ENCODE data around the gene UFM1.
"Not testable (repeated sequence)": the region's sequence is repeated elsewhere in the genome, so short reads cannot be mapped to it uniquely, and the experiment has no call there.

The UFM1 gene

DNA sequence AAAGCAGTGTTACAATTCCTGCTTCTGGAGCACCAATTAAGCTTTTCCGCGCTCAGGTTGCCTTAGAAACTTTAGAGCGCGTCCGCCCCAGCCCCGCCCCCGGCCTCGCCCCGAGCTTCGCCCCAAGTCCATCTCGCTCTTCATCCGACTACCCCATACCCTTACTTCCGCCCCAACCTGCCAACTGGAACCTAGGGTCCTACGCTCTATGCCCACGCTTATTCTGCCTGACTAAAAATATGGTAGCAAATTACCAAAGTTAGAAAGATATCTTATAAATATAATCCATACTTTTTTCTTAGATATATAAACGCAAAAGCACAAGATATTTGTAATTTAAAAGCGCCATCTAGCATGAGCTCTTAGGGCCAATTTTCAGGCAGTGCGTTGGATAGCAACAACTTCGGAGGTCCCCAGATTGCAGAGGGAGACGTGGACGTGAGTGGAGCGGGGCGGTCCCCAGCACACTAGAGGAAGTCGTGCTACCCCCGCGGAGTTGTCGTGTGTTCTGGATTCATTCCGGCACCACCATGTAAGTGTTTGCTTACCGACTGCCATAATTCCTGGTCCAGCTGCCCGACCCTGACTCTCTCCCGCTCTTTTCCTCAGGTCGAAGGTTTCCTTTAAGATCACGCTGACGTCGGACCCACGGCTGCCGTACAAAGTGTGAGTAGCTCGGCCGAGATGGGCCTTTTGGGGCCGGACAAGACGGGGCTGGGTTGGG lies at the start of gene UFM1:
Gene UFM1, plus strand, starts transcription at position 462 of the 724 bp plus-strand sequence. Its CDS starts 69 bp downstream, at position 531.
- peak; percentile 90 for DNase-seq (ENCODE audit: low spot score)

DNA sequence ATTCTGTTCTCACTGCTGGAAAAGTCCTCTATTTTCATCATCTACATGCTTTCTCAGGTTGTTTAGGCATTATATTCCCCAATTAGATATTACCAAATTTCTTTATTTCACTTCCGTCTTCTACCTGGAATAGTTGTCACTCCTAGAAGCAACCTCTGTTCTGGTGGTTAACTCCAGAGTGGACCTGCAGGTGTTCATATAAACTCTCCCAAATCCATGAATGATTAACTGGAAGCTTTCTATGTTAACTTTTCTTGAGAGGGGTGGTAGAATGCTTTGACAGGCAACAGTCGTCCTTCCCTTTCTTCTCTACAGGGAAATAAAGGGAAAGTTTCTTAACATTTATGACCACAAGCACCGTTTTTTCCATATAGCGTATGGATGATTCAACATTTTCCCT lies 48.4 kb upstream of the UFM1 start:
- no peak for DNase-seq (ENCODE audit: low spot score)

DNA sequence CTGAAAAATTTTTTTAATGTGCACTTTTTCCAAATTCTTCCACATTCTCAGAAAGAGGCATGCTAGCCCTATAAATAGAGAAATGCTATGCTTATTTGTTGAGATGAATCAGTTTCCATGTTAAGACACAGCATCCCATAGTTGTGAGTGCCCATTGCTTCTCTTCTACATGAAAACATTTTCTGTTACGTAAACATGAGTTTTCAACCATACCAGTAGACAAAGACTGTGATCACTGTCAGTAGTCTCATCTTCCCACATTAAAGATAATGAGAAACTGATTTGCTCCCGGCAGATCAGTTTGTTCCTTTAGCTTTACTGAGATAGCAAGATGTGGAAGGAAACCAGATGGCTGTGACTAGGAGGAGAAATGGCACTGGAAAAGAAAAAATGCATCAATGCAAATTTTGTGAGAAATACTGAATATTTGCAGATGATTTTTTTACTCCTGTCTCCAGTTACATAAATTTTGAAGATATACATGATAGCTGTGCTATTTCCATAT lies 45.8 kb upstream of the UFM1 start:
- DNase-seq (ENCODE audit: low spot score): no peak

DNA sequence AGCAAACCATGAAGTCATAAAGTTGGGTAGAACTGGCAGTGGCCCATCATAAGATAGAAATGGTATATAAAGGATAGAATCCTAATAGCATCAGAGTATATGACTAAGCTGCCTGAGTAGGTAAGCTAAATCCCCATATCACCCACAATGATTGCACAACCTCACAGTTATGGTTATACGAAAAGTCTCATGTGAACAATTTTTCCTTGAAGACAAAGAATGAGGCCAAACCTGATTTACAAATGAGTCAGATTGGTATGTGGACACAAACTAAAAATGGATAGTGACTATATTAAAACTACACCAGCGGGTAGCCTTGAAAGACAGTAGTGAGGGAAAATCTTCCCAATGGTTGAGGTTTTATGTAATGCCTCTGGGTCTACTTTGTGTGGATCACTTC lies 40.9 kb upstream of the UFM1 start:
- no peak for DNase-seq (ENCODE audit: low spot score)

DNA sequence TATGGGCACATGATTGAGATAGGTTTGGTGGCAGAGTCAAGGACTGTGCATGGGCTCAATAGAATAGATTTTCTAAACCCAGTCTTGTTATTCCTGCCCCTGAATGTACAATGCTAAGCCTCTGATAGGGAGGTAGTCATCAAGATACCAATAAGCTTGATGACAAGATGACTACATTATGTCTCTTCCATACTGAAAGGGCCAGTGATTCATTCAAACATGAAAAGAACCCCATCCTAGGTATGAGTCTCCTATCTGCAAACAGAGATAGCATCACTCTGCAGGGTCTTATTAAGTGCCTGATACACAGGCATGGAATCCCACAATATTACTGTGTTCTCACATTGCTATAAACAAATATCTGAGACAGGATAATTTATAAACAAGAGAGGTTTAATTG lies 40.3 kb upstream of the UFM1 start:
- DNase-seq (ENCODE audit: low spot score): no peak

DNA sequence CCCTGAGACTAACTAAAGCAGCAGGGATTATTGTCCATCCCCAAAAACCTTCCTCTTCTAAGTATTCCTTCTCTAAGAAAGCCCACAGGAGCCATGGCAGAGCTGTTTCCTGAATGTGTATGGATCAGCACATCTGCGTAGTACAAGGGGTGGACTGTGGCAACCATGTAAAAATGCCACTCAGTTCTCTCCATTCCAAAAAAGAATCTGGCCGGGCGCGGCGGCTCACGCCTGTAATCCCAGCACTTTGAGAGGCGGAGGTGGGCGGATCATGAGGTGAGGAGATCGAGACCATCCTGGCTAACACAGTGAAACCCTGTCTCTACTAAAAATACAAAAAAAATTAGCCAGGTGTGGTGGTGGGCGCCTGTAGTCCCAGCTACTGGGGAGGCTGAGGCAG lies 38.5 kb upstream of the UFM1 start:
- DNase-seq (ENCODE audit: low spot score): not testable (repeated sequence)

DNA sequence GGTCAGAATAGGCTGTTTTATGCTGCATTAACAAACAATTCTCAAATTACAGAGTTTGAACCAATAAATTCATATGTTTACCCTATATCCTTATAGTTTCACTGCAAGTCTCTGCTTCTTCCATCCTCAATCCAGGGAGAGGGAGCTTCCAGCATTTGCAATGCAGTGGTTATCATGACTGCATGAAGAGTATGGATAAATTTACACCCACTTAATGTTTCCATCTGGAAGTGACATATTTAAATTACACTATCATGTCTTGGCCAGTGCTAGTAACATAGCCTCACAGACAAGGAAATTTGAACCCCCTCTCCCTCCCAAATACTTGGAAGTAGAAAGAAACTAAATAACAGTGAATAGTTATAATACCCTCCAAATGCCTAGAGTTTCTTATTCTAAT lies 33.5 kb upstream of the UFM1 start:
- no peak for DNase-seq (ENCODE audit: low spot score)

DNA sequence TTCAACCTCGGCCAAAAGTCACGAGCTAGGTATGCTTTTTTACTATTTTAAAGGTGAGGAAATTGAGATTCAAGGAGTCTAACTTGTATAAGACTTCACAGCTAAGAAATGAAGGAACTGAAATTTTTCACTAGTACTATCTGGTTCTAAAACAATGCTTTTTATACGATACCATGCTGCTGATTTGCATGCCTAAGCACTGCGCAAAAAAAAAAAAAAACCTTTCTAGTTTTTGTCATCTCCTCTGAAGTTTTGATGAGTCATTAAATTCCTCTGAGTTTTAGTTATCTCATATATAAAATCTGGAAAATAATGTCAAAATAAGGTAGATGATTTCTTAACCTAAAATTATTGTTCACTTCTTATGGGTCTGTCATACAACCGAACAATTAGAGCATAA lies 28.0 kb upstream of the UFM1 start:
- no peak for DNase-seq (ENCODE audit: low spot score)

DNA sequence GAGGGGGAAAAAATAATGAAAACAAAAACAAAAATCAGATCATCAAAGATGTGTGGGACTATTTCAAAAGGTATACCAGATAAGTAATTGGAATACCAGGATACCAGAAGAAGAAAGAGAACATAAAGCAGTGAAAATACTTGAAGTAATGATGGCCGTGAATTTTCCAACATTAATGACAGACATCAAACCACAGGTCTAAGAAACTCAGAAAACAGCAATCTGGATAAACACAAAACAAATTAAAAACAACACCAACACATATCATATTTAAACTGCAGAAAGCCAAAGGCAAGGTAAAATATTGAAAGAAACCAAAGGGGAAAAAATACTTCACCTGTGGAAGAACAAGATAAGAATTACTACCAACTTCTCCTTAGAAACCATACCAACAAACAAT lies 24.2 kb upstream of the UFM1 start:
- no peak for DNase-seq (ENCODE audit: low spot score)

DNA sequence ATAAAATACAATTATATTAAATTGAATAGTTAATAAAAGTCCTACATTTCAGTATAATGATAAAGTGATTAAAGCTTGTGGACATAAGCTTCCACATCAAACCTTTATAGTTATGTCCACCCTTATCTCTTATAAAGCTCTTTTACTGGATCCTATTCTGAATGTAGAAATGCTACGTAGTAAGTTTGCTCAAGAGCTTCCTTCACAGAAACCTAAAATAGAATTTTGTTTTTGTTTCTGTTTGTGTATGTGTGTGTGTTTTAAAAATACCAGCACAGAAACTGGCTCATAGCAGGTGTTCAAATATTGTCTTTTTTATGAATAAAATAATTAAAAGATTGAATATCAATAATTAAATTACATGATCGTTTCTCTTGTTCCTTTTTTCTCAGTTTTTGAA lies 21.0 kb upstream of the UFM1 start:
- no peak for DNase-seq (ENCODE audit: low spot score)

DNA sequence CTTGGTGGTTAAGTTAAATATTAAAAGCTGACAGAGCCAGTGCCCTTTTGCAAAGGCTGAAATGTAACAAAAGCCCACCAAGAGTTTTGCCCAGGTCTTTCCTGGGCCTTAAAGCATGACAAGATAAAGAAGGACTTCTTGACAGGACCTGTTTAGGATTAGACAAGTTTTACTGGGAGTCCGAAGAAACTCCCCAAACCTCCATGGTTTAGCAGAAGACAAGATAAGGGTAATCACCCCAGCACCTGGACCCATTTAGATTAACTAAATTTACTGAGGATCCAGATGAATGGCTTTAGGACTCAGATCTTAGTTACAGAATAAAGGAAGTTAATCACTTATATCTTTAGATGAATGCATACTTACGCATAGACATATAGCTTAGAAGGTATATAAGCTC lies 14.8 kb upstream of the UFM1 start:
- no peak for DNase-seq (ENCODE audit: low spot score)

DNA sequence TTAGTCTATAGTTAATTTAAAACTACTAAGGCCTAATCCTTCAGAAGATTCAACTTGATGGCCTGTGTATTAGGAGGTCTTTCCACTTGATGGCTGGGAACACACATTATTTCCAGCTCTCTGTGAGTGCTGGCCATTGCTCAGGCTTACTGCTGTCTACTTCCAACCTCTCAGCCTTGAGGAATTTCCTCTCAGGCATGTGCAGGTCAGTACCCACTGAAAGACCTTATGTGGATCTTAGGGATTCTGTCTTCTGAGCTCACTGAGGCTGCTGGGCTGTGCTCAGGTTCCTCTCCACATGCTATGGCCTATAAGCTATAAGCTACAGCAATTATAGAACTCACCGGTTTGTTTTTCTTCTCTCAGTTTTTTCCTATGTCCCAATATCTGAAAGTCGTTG lies 11.6 kb upstream of the UFM1 start:
- no peak for DNase-seq (ENCODE audit: low spot score)

DNA sequence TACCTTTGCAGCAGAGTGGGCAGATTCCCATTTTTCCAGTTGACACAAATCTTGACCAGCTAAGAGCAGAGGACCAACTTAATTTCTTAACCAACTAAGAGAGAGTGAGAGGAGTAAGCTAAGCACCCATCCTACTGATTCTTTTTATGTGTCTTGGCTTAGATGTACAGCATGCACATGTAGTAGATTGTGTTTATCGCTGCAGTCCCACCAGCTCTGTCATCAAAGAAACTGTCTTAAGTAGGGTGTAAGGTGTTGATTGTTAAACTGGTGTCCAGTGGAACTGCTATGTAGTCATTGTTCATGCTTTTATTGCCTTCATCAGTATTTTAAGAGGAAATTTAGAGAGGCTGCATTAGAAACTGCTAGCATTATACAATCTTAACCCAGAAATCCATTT lies 9.0 kb upstream of the UFM1 start:
- no peak for DNase-seq (ENCODE audit: low spot score)

DNA sequence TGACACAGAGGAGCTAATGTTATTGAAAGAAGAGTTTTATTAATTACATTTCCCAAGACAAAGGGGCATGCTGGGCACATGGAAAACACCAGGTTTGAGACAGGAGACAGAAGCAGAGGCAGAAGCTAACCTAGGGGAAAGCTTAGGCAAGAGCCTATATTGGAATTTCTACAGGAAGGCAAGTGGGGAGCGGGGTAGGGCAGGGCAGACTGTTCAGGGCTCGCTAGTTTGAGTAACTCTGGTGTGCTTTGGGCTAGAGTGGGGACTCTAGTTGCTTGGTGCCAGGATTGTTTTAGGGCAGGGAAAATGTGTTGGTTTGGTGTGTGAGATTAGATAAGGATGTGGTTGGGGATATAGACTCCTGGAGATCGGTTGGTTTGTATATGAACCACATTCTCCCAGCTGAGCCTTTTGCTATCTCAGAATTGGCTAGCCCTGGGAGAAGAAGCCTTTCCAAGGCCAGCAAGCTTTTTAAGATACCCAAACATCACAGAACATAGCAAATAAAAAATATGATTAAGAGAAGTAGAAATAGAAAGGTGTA lies 8.4 kb upstream of the UFM1 start:
- DNase-seq (ENCODE audit: low spot score): no peak

DNA sequence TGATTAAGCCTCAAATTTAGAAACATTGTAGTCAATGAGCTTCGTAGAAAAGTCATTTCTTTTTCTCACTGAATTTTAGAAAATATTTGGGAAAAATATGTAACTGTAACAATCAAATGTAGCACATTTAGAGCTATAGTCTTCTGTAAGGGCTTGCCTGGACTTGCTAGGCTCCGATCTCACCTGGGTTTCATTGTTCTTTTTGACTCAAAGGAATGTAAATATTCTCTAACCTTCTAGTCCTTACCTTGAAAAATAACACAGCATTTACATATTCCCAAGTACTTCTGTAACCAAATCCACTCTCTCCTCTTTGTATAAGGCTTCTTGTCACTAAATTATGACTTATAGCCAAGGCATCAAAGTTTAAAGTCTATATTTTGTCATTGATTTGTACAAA lies 2.9 kb upstream of the UFM1 start:
- DNase-seq (ENCODE audit: low spot score): no peak

DNA sequence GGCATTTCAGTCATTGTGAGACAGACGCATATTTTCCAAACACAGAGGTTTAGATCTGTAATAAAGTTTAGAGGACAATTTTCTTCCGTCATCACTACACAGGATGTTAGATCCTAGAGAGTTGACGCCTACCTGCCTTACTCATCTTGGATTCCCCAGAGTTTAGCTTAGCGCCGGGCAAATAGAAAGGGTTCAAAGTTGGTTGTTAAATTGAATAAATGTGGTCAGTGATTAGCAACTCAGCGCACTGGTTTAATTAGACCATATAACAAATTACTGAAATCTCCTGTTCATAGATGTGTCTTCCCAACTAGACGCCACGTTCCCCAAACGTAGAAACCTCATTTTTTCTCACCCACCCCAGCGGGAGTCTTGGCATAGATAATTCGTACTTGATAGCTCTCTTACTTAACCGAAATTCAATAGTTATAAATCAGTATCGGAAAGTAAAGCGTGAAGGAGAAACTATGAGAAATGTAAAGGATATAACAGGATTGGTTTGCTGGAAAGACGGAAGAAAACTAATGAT lies 726 bp upstream of the UFM1 start:
- DNase-seq (ENCODE audit: low spot score): peak; percentile 36

DNA sequence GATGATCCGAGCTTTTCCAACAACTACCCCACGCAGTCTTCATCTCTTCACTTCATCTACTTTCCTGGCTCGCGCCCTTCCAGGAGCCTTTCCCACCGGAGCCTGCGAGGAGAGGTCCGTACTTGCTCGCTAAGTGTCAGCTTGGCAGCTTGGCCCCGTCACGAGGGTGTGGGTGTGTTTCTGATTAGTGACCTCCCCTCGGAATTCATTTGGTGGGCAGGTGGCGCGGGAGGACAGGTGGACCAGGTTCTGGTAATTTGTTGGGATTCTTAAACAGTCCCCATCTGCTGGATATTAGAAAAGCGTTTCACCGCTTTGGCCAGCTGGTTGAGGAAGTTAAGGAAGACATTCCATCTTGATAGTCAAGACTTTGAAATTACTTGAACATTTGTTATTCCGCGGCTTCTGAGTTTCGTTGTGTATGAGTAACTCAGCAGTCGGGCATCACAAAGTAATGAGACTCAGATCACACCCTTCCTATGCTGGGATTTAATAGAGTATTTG lies 515 bp downstream of the UFM1 start:
- DNase-seq (ENCODE audit: low spot score): peak; percentile 43

DNA sequence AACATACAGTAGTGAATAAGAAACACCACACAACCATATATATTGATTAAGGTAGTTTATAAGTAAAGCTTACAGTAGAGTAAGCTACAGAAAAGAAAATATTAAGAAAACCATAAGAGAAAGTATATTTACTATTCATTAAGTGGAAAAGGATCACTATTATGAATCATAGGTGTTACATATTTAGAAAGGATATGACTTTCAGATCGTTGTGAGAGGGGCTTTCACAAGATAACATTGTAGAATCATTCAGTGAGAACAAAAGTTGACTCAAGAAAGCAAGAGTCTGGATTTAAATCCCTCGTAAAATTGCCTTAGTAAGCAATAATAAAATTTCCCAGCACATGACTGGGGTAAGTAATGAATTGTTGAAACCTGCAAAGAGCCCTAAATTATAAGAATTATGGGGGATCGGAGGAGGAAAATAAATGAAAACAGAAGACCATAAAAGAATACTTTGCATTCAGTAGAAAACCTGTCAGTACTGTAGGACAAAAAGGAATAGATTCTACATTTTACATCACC lies 6.0 kb downstream of the UFM1 start:
- DNase-seq (ENCODE audit: low spot score): no peak

DNA sequence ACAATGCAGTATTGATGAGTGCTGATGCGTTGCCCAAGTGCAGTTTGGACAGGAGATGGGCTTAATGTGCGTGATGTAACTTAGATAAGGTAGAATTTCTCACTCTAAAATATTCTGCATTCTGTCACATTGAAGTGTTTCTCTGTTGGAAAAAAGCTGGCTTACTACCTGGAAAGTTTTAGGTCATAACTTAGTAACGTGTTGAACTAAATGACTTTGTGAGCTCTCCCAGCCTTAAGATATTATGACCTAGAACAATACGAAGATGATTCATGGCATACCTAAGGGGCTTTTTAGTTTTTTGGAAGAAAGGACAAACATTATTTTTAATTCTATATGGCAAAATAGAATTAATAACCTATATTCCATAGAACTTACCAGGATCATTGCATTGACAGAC lies 9.0 kb downstream of the UFM1 start:
- DNase-seq (ENCODE audit: low spot score): no peak

DNA sequence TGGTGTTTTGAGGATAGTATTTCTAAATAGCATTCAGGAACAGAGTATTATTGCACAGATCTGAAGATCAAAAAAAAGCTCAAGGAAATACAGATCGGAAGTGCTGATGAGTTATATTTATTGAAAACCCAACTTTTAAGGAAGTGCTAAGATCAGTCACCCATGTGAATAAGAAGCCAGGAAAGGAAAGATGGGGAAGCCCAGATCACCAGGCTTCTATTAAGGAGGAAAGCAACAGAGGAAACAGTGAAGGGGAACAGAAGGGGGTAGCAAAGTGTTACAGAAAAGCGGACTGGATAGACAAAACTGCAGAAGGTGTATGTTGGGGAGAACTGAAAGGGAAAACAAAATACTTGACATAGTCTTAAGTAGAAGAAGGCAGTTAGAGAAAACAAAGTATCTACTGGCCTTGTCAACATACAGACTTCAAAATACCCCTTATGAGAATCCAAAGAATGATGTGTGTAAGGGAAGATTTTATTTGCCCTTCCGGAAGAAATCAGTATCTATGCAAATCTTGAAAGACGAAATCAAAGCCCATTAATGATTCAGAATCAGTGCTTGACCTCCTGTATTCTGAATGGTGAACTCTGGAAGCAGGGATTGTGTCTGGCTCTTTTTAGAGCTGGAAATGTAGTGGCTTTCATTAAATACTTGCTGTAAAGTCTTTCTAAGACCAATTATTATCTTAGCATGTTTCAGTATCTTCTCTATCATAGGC lies 12.1 kb downstream of the UFM1 start:
- no peak for DNase-seq (ENCODE audit: low spot score)

DNA sequence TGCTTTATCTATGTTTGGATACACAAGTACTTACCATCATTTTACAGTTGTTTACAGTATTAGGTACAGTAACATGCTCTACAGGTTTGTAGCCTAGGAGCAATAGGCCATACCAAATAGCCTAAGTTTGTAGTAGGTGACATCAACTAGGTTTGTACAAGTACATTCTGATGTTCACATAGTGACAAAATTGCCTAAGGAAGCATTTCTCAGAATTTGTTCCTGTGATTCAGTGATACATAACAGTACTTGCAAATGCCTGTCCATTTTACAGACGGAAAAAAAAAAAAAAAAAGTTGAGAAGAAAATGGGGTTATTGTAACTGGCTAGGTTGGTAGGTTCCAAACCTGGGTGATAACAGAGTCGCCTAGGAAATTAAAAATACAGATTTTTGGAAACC lies 13.6 kb downstream of the UFM1 start:
- DNase-seq (ENCODE audit: low spot score): no peak

DNA sequence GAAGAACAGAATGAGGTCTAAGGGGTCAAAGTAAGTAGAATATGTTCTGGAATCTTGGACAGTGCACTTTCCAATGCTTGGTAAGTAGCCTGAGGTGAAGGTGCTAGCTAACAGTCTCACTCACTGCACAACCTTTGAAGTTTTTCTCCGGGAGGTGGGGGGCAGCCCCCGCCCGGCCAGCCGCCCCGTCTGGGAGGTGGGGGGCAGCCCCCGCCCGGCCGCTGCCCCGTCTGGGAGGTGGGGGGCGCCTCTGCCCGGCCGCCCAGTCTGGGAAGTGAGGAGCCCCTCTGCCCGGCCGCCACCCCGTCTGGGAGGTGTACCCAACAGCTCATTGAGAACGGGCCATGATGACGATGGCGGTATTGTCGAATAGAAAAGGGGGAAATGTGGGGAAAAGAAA lies 14.1 kb downstream of the UFM1 start:
- DNase-seq (ENCODE audit: low spot score): not testable (repeated sequence)

DNA sequence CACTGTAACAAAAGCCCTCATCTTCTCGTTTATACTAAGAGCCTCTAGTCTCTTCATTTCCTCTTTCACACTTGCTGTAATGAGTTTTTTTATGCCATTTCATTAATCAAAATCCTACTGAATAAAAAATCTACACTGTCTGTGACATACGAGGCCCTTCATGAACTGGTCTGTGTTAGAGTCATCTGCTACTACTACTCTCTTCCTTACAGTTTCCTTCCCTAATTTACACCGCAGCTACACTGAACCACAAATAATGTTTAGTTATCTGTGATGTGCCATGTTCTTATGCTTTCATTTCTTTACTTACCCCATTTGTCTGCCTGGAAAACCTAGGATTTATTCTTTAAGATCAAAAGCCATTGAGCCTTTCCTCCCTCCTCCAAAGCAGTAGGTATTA lies 16.0 kb downstream of the UFM1 start:
- no peak for DNase-seq (ENCODE audit: low spot score)
